ENCODE data around the gene GDAP1L1. TPM values are rescaled to one million over a fixed set of nuclear protein-coding genes. Genes with fewer than 3 reads are reported as not detected.
"Not testable (repeated sequence)": the region's sequence is repeated elsewhere in the genome, so short reads cannot be mapped to it uniquely, and the experiment has no call there.

Gene GDAP1L1
- total RNA-seq, 1 donor from 2014 or later = not detected

DNA sequence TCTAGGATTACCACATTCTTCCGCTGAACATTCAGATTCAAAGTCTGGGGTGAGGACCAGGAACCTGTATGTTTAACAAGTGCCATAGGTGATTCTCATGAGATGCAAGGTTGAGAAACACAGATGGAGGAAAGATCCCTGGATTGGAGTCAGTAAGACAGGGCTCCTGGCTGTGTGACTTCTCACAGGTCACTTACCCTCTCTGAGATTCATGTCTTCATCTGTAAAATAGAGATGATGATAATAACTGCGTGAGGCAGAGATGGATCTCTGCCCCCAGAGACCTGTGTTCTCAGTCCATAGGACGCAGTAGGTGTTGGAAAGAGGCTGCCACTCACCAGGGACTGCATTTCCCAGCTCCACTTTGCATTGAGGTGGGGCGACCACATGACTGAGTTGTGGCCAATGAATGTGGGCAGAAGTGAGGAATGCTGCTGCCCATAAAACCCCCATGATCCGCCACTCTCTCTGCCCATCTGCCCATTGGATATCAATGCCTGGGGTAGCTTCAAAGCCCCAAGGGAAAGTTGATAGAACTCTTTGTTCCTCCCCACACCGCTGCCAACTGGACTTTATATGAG lies 13.6 kb upstream of the GDAP1L1 start:
- Mint-ChIP-seq H3K4me3 (ENCODE audit: unreplicated experiment) (no peak overlapping the region), H3K9me3 (ENCODE audit: unreplicated experiment) (peaks cover 1% of the 10 kb centered on the region), H3K36me3 (ENCODE audit: unreplicated experiment) (no peaks in the 10 kb centered on the region), H3K27ac (ENCODE audit: unreplicated experiment) (no peak overlapping the region), H3K4me1 (ENCODE audit: unreplicated experiment) (peaks cover 11% of the 10 kb centered on the region), H3K27me3 (ENCODE audit: unreplicated experiment) (no peaks in the 10 kb centered on the region)
- TF ChIP-seq, protein P1, sequence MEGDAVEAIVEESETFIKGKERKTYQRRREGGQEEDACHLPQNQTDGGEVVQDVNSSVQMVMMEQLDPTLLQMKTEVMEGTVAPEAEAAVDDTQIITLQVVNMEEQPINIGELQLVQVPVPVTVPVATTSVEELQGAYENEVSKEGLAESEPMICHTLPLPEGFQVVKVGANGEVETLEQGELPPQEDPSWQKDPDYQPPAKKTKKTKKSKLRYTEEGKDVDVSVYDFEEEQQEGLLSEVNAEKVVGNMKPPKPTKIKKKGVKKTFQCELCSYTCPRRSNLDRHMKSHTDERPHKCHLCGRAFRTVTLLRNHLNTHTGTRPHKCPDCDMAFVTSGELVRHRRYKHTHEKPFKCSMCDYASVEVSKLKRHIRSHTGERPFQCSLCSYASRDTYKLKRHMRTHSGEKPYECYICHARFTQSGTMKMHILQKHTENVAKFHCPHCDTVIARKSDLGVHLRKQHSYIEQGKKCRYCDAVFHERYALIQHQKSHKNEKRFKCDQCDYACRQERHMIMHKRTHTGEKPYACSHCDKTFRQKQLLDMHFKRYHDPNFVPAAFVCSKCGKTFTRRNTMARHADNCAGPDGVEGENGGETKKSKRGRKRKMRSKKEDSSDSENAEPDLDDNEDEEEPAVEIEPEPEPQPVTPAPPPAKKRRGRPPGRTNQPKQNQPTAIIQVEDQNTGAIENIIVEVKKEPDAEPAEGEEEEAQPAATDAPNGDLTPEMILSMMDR (IDR thresholded peaks at IDR 0.05) = no peak
- DNase-seq (ENCODE audit: extremely low spot score, unreplicated experiment) = no peak

DNA sequence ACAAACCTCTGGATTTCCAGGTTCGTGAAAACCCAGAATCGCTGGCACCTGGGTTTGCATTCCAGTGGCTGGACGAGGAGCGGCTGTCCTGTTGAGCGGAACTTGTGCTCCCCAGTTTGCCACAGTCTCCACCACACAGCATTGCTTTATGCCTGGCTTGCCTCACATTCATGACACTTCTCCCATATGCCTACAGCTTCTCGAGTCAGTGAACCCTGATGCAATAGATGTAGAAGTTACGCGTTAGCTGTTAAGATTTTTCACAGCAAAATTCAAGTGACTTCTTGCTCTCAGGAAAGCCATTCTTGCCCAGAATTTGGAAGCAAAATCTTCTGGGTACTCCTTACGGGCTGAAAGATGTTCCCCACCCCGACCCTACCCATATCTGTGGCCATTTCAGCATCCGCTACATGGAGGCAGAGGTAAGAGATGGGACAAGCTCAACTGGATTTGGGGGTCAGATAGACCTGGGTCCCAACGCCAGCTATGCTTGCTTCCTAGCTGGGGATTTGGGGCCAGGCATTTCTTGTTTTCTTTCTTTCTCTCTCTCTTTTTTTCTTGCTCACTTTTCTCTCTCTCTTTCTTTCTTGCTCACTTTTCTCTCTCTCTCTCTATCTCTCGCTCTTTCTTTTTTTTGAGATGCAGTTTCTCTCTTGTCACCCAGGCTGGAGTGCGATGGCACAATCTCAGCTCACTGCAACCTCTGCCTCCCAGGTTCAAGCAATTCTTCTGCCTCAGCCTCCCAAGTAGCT lies 12.4 kb upstream of the GDAP1L1 start:
- H3K4me3 Mint-ChIP-seq (ENCODE audit: unreplicated experiment) = no peak overlapping the region
- H3K4me1 Mint-ChIP-seq (ENCODE audit: unreplicated experiment) = peaks cover 11% of the 10 kb centered on the region
- H3K27me3 Mint-ChIP-seq (ENCODE audit: unreplicated experiment) = no peaks in the 10 kb centered on the region
- no peak for DNase-seq (ENCODE audit: extremely low spot score, unreplicated experiment)
- no peak overlapping the region for H3K27ac Mint-ChIP-seq (ENCODE audit: unreplicated experiment)
- H3K9me3 Mint-ChIP-seq (ENCODE audit: unreplicated experiment) = peaks cover 10% of the 10 kb centered on the region
- TF ChIP-seq, protein P1 (IDR thresholded peaks at IDR 0.05) = no peak
- no peaks in the 10 kb centered on the region for H3K36me3 Mint-ChIP-seq (ENCODE audit: unreplicated experiment)

DNA sequence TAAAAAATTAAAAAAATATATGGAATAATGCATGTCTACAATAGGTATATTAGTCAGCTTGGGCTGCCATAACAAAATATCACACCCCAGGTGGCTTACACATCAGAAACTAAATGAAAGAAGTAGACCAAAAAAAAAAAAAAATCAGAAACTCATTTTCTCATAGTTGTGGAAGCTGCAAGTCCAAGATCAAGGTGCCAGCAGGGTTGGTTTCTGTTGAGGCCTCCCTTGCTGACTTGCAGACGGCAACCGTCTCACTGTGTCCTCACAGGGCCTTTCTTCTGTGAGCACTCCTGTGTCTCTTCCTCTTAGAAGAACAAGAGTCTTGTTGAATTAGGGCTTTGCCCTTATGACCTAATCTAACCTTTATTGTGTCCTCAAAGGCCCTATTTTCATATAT lies 11.4 kb upstream of the GDAP1L1 start:
- peaks cover 11% of the 10 kb centered on the region for H3K4me1 Mint-ChIP-seq (ENCODE audit: unreplicated experiment)

DNA sequence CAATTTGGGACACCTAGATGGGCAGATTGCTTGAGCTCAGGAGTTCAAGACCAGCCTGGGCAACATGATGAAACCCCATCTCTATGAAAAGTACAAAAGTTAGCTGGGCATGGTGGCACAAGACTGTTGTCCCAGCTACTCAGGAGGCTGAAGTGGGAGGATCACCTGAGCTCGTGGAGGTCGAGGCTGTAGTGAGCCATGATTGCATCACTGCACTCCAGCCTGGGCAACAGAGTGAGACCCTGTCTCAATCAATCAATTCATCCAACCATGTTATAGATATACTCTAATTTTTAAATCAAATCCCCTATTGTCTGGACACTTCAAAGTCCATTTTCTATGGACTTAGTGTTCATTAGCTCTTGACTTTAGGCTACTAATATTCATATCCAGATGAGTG lies 10.3 kb upstream of the GDAP1L1 start:
- not testable (repeated sequence) for DNase-seq (ENCODE audit: extremely low spot score, unreplicated experiment); H3K36me3 Mint-ChIP-seq (ENCODE audit: unreplicated experiment); H3K27ac Mint-ChIP-seq (ENCODE audit: unreplicated experiment); H3K27me3 Mint-ChIP-seq (ENCODE audit: unreplicated experiment); H3K4me3 Mint-ChIP-seq (ENCODE audit: unreplicated experiment); H3K4me1 Mint-ChIP-seq (ENCODE audit: unreplicated experiment)
- peaks cover 10% of the 10 kb centered on the region for H3K9me3 Mint-ChIP-seq (ENCODE audit: unreplicated experiment)

More for the DNA sequence above, 11.4 kb upstream of the GDAP1L1 start:
- no peak for DNase-seq (ENCODE audit: extremely low spot score, unreplicated experiment)
- H3K9me3 Mint-ChIP-seq (ENCODE audit: unreplicated experiment) = peaks cover 10% of the 10 kb centered on the region
- TF ChIP-seq, protein P1 (IDR thresholded peaks at IDR 0.05) = no peak
- H3K27me3 Mint-ChIP-seq (ENCODE audit: unreplicated experiment) = no peaks in the 10 kb centered on the region
- H3K27ac Mint-ChIP-seq (ENCODE audit: unreplicated experiment) = no peak overlapping the region
- no peaks in the 10 kb centered on the region for H3K36me3 Mint-ChIP-seq (ENCODE audit: unreplicated experiment)
- no peak overlapping the region for H3K4me3 Mint-ChIP-seq (ENCODE audit: unreplicated experiment)

DNA sequence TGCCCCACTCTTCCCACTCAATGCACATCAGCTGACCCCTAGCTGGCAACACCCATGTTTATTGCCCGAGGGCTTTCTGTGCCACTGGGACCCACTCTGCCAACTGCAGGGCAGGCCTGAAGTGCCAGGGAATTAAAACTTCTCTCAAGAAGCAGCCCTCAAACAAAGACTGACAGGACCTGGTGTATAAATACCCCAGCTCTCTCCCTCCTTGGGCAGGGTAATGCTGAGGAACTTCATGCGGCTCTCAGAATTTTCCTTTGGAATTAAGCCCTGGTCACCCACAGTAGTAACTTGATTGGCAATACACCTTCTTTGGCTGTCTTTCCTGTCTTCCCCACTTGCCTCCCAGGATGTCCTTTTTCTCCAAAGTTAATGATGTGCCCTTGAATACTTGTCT lies 5.3 kb upstream of the GDAP1L1 start:
- Mint-ChIP-seq H3K27ac (ENCODE audit: unreplicated experiment) (no peak overlapping the region), H3K27me3 (ENCODE audit: unreplicated experiment) (peaks cover 23% of the 10 kb centered on the region), H3K36me3 (ENCODE audit: unreplicated experiment) (no peaks in the 10 kb centered on the region)

More for the DNA sequence above, 5.3 kb upstream of the GDAP1L1 start:
- Mint-ChIP-seq H3K9me3 (ENCODE audit: unreplicated experiment) (peaks cover 10% of the 10 kb centered on the region), H3K4me3 (ENCODE audit: unreplicated experiment) (no peak overlapping the region), H3K4me1 (ENCODE audit: unreplicated experiment) (peaks cover 1% of the 10 kb centered on the region)
- no peak for DNase-seq (ENCODE audit: extremely low spot score, unreplicated experiment)
- TF ChIP-seq, protein P1 (IDR thresholded peaks at IDR 0.05) = no peak

Data from osteocyte (in vitro differentiated cells).